ENCODE data around the gene POU2F3. TPM values are rescaled to one million over a fixed set of nuclear protein-coding genes. Genes with fewer than 3 reads are reported as not detected.

The POU2F3 gene
- total RNA-seq, 4 donors from 2014 or later, result 58.2 to 219 (median 105) TPM

DNA sequence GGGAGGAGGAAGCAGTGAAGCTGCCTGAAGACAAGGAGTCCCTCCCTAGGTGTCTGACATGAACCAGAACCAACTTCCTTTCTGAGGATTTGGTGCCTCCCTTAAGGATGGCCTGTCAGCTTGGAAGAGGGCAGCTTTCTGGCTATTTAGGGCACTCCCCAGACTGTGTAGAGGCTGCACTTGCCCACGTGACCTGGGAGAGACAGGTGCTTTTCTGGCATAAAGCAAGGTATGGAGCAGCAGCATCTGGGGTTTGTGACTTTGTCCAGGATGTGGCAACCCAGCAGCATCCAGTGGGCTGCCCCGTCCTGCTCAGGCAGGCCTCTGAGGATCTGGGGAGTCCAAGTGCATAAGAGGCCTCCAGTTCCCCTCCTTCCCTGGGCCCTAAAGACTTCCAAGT is 43.2 kb downstream of the POU2F3 start:
- 83% methylated on average over 2 of the region's 2 CpGs for WGBS
- TF ChIP-seq EP300 (IDR thresholded peaks at IDR 0.05) (no peak), POLR2A (IDR thresholded peaks at IDR 0.05) (no peak), POLR2AphosphoS5 (IDR thresholded peaks at IDR 0.05) (no peak)
- TF ChIP-seq, protein P1, sequence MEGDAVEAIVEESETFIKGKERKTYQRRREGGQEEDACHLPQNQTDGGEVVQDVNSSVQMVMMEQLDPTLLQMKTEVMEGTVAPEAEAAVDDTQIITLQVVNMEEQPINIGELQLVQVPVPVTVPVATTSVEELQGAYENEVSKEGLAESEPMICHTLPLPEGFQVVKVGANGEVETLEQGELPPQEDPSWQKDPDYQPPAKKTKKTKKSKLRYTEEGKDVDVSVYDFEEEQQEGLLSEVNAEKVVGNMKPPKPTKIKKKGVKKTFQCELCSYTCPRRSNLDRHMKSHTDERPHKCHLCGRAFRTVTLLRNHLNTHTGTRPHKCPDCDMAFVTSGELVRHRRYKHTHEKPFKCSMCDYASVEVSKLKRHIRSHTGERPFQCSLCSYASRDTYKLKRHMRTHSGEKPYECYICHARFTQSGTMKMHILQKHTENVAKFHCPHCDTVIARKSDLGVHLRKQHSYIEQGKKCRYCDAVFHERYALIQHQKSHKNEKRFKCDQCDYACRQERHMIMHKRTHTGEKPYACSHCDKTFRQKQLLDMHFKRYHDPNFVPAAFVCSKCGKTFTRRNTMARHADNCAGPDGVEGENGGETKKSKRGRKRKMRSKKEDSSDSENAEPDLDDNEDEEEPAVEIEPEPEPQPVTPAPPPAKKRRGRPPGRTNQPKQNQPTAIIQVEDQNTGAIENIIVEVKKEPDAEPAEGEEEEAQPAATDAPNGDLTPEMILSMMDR (IDR thresholded peaks at IDR 0.05), result no peak
- Histone ChIP-seq H3K4me3 (no peak overlapping the region), H3K9me3 (no peaks in the 10 kb centered on the region), H3K36me3 (no peaks in the 10 kb centered on the region), H3K4me1 (peaks cover 28% of the 10 kb centered on the region), H3K27ac (no peak overlapping the region), H3K27me3 (no peaks in the 10 kb centered on the region)
- DNase-seq (ENCODE audit: low spot score in 2 of 2), result no peak

DNA sequence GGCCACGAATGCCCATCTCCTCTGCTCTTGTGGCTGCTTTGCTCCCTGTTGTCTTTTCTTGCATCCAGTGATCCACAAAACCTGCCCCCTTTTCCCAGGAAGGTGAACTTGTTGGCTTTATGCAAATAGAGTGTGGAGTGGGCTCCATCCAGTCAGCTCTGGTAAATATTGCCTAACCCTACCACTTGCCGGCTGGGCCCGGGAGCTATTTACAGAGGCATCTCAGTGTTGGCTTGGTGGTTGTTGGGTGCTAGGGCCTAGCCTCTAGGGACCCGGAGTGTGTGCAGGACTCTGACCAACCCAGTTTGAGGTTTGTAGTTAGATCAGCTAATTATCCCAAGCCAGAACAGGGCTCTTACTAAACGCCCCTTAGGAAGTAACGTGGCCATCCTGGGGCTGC is 44.3 kb downstream of the POU2F3 start:
- no peak for TF ChIP-seq EP300 (IDR thresholded peaks at IDR 0.05)
- TF ChIP-seq, protein P1 (IDR thresholded peaks at IDR 0.05), result no peak
- no peak for TF ChIP-seq POLR2AphosphoS5 (IDR thresholded peaks at IDR 0.05)
- no peak for TF ChIP-seq POLR2A (IDR thresholded peaks at IDR 0.05)
- Histone ChIP-seq H3K9me3 (no peaks in the 10 kb centered on the region), H3K27me3 (no peaks in the 10 kb centered on the region), H3K27ac (no peak overlapping the region), H3K4me3 (no peak overlapping the region), H3K4me1 (peaks cover 25% of the 10 kb centered on the region), H3K36me3 (no peaks in the 10 kb centered on the region)
- no peak for DNase-seq (ENCODE audit: low spot score in 2 of 2)
- 86% methylated on average over 6 of the region's 6 CpGs for WGBS

DNA sequence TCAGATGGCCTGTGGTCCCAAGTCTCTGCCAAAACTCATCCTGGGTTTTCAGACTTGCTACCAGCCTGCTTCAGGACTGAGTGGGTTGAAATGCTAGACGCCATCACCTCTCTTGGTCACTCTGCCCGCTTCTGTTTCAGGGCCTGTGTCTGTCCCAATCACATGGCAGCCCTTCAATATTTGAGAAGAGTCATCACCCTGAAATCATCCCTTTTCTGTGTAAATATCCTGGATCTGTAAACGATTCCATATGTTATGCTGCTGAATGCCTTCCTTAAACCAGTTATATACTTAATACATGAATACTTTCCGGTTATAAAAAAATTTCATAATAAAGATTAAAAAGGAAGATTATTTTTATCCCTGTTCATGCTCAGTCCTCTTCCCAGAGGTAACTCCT is 45.3 kb downstream of the POU2F3 start:
- 68% methylated on average over 4 of the region's 4 CpGs for whole genome bisulfite sequencing
- Histone ChIP-seq H3K4me3 (no peak overlapping the region), H3K27ac (no peak overlapping the region), H3K27me3 (no peaks in the 10 kb centered on the region), H3K36me3 (no peaks in the 10 kb centered on the region), H3K4me1 (peaks cover 18% of the 10 kb centered on the region), H3K9me3 (no peaks in the 10 kb centered on the region)
- TF ChIP-seq EP300 (IDR thresholded peaks at IDR 0.05) (no peak), POLR2AphosphoS5 (IDR thresholded peaks at IDR 0.05) (no peak)
- TF ChIP-seq, protein P1 (IDR thresholded peaks at IDR 0.05), result no peak
- DNase-seq (ENCODE audit: low spot score in 2 of 2), result no peak

DNA sequence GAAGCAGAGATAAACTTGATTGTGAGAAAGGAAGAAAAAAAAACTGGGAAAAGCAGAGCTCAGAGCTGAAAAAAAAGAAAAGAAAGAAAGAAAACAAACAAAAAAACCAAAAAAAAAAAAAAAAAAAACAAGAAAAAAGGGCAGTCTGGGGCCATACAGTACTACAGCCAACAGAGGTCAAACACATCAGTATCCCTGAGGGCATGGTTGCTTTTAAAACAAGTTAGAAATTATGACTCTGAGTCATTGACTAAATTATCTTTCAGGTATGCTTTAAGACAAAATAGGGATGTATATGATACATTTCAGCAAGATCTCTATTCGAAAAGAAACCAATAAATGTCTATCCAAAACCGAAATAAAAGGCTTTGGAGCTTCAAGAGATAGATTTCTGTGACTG is 48.1 kb downstream of the POU2F3 start:
- no peak for DNase-seq (ENCODE audit: low spot score in 2 of 2)
- TF ChIP-seq, protein P1 (IDR thresholded peaks at IDR 0.05), result no peak
- TF ChIP-seq EP300 (IDR thresholded peaks at IDR 0.05), result no peak
- TF ChIP-seq POLR2A (IDR thresholded peaks at IDR 0.05), result no peak
- no peak for TF ChIP-seq POLR2AphosphoS5 (IDR thresholded peaks at IDR 0.05)

DNA sequence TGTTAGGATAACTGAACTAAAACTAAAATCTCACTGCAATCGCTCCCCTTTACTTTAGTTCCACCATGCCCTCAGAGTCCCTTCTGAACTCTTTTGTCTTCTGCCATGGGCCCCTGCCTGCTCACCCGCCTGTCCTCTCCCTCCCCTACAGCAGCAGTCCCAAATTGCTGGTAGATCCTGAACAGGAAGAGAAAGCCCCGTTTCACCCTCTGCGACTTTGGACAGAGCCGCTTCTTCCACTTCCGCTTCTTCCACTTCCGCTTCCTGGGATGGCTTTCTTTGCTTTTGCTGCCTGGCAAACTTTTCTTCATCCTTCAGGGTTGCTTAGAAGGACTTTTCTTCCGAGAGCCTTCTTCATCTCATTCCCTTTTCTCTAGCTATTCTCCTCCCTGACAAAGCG is 49.5 kb downstream of the POU2F3 start:
- 73% methylated on average over 9 of the region's 9 CpGs for WGBS

More for the DNA sequence above, 48.1 kb downstream of the POU2F3 start:
- Histone ChIP-seq H3K4me1 (peaks cover 15% of the 10 kb centered on the region), H3K36me3 (no peaks in the 10 kb centered on the region), H3K4me3 (no peak overlapping the region), H3K27me3 (no peaks in the 10 kb centered on the region), H3K9me3 (no peaks in the 10 kb centered on the region), H3K27ac (no peak overlapping the region)
- WGBS, result 69% methylated on average over 2 of the region's 2 CpGs

More for the DNA sequence above, 49.5 kb downstream of the POU2F3 start:
- no peak overlapping the region for H3K4me3 ChIP-seq
- no peak overlapping the region for H3K27ac ChIP-seq
- peaks cover 27% of the 10 kb centered on the region for H3K4me1 ChIP-seq
- DNase-seq (ENCODE audit: low spot score in 2 of 2), result no peak
- H3K9me3 ChIP-seq, result no peaks in the 10 kb centered on the region
- no peaks in the 10 kb centered on the region for H3K36me3 ChIP-seq
- H3K27me3 ChIP-seq, result no peaks in the 10 kb centered on the region
- TF ChIP-seq POLR2A (IDR thresholded peaks at IDR 0.05) (no peak), POLR2AphosphoS5 (IDR thresholded peaks at IDR 0.05) (no peak), EP300 (IDR thresholded peaks at IDR 0.05) (no peak)
- TF ChIP-seq, protein P1 (IDR thresholded peaks at IDR 0.05), result no peak
